ENCODE results near the gene FTSJ1. TPM values are rescaled to one million over a fixed set of nuclear protein-coding genes. Genes with fewer than 3 reads are reported as not detected.
A peak's percentile ranks its signal among the peaks of the same experiment; 100 is the strongest.
"Not testable (repeated sequence)": the region's sequence is repeated elsewhere in the genome, so short reads cannot be mapped to it uniquely, and the experiment has no call there.

The FTSJ1 gene
- total RNA-seq, 2 donors from 2014 or later = 36.6 to 43.3 TPM

DNA sequence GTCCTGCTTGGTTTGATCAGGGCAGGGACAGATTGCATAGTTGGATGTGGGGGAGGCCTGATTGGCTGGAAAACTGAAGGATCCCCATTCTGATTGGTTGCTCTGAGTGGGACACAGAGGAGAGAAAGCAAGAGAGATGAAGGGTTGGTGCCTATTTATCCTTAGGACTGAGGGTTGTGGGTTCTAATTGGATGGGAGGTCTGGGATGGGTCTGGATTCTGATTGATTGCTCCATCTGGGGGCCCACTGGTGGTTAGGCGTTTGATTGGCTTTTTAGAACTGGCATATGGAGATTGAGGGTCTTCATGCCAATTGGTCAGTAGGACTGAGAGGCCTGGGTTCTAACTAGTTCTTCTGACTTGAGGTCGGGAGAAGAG is 45.0 kb downstream of the FTSJ1 start:
- Histone ChIP-seq H3K9me3 (no peaks in the 10 kb centered on the region), H3K27ac (peak overlapping the region; percentile 75 to 78), H3K36me3 (no peaks in the 10 kb centered on the region), H3K4me1 (peaks cover 0 to 8% of the 10 kb centered on the region in 2 donors), H3K27me3 (no peaks in the 10 kb centered on the region), H3K4me3 (peak overlapping the region in 1 of 2 donors; percentile 58)
- DNase-seq (ENCODE audit: low spot score) = no peak
- TF ChIP-seq, protein P1, sequence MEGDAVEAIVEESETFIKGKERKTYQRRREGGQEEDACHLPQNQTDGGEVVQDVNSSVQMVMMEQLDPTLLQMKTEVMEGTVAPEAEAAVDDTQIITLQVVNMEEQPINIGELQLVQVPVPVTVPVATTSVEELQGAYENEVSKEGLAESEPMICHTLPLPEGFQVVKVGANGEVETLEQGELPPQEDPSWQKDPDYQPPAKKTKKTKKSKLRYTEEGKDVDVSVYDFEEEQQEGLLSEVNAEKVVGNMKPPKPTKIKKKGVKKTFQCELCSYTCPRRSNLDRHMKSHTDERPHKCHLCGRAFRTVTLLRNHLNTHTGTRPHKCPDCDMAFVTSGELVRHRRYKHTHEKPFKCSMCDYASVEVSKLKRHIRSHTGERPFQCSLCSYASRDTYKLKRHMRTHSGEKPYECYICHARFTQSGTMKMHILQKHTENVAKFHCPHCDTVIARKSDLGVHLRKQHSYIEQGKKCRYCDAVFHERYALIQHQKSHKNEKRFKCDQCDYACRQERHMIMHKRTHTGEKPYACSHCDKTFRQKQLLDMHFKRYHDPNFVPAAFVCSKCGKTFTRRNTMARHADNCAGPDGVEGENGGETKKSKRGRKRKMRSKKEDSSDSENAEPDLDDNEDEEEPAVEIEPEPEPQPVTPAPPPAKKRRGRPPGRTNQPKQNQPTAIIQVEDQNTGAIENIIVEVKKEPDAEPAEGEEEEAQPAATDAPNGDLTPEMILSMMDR (IDR thresholded peaks at IDR 0.05) = no peak

DNA sequence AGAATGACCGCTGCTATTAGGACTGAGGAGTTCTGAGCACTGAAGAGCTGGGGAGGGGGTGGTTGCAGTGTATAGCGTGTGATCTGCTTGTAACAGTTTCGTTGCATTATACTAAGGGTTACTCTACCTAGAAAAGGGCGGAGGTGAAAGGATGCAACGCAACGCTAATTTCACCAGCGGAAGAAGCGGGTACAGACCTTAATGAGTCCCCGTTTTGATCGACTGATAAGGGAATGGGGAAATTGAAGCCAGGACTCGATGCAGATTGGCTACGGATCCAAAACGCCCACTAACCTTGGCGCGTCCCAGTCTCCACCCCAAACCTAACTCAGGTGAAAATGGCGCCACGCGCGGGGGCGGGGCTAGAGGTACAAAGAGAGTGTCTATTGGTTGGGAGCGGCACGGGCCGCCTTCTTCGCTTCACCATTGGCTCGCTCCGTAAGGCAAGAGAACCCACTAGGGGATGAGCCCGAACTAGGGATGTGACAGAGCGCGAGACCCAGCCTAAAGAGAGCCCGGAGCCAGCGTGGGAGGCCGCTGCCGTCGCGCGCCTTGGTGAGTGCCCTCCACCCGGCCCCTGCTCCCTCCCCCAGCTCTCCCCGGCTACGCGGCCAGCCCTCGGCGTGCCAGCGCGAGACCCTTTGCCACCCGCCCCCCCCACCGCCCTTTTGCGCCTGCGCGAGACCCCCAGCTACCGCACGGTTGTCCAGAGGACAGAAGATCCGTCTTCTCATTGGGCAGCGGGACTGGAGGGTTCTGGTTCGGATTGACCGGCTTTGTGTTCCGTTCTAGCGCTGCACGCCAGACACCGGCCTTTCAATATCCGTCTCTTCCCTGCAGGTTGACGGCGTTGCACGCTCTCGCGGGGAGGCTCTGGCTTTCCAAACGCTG is 45.6 kb downstream of the FTSJ1 start, which contains the start of gene EBP:
TSS of gene EBP (plus strand) at position 456 of the 891 bp plus-strand sequence. CDS start 1,964 bp downstream, outside the sequence.
- H3K4me3 ChIP-seq = peak within 1 kb of the TSS; percentile 38 to 58
- H3K27ac ChIP-seq = peak within 1 kb of the TSS; percentile 75 to 78
- TF ChIP-seq, protein P1 (IDR thresholded peaks at IDR 0.05) = no peak
- H3K27me3 ChIP-seq = no peaks in the 10 kb centered on the region
- H3K9me3 ChIP-seq = no peaks in the 10 kb centered on the region
- DNase-seq (ENCODE audit: low spot score) = peak; percentile 88
- H3K4me1 ChIP-seq = peaks cover 0 to 8% of the 10 kb centered on the region in 2 donors
- peaks cover 2% of the 10 kb centered on the region for H3K36me3 ChIP-seq

DNA sequence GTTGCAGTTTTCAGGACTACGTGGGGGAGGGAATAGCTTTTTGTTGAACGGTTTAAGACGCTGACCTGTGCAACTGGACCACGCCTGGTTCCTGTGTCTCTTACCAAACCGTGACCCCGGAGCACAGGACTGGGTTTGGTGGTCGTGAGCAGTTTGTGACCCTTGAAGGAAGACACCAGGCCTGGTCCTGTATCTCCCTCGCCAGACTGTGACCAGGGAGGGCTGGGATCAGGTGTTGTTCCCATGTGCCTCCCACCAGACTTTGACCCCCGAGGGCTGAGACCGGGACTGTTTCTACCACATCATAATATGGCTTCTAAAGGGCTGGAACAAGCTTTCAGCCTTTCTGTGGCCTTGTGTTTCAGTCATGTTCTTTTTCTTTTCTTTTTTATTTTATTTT is 46.3 kb downstream of the FTSJ1 start:
- TF ChIP-seq, protein P1 (IDR thresholded peaks at IDR 0.05) = no peak
- Histone ChIP-seq H3K36me3 (peaks cover 8% of the 10 kb centered on the region), H3K4me1 (peaks cover 0 to 8% of the 10 kb centered on the region in 2 donors), H3K9me3 (no peaks in the 10 kb centered on the region), H3K27ac (peak overlapping the region; percentile 75 to 78), H3K27me3 (no peaks in the 10 kb centered on the region), H3K4me3 (peak overlapping the region; percentile 38 to 58)
- no peak for DNase-seq (ENCODE audit: low spot score)

DNA sequence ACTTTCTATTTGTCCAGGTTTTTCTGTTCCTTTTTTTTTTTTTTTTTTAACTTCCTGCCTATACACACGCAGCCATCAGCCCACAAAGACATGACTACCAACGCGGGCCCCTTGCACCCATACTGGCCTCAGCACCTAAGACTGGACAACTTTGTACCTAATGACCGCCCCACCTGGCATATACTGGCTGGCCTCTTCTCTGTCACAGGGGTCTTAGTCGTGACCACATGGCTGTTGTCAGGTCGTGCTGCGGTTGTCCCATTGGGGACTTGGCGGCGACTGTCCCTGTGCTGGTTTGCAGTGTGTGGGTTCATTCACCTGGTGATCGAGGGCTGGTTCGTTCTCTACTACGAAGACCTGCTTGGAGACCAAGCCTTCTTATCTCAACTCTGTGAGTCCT is 47.7 kb downstream of the FTSJ1 start:
- TF ChIP-seq, protein P1 (IDR thresholded peaks at IDR 0.05) = no peak
- no peaks in the 10 kb centered on the region for H3K27me3 ChIP-seq
- H3K36me3 ChIP-seq = peaks cover 8% of the 10 kb centered on the region
- H3K4me3 ChIP-seq = no peak overlapping the region
- H3K9me3 ChIP-seq = no peaks in the 10 kb centered on the region
- DNase-seq (ENCODE audit: low spot score) = no peak
- peaks cover 0 to 8% of the 10 kb centered on the region in 2 donors for H3K4me1 ChIP-seq
- H3K27ac ChIP-seq = no peak overlapping the region

DNA sequence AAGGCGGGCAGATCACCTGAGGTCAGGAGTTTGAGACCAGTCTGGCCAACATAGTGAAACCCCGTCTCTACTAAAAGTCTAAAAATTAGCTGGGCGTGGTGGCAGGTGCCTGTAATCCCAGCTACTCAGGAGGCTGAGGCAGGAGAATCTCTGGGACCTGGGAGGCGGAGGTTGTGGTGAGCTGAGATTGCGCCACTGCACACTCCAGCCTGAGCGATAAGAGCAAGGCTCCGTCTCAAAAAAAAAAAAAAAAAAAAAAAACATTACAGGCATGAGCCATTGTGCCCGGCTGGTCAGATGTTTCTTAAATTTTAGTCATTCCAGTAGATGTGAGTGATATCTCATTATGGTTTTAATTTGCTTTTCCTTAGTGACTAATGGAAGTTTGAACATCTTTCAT is 49.9 kb downstream of the FTSJ1 start:
- not testable (repeated sequence) for H3K27ac ChIP-seq; H3K4me3 ChIP-seq; DNase-seq (ENCODE audit: low spot score); H3K9me3 ChIP-seq; H3K27me3 ChIP-seq; H3K4me1 ChIP-seq
- peaks cover 14% of the 10 kb centered on the region for H3K36me3 ChIP-seq

DNA sequence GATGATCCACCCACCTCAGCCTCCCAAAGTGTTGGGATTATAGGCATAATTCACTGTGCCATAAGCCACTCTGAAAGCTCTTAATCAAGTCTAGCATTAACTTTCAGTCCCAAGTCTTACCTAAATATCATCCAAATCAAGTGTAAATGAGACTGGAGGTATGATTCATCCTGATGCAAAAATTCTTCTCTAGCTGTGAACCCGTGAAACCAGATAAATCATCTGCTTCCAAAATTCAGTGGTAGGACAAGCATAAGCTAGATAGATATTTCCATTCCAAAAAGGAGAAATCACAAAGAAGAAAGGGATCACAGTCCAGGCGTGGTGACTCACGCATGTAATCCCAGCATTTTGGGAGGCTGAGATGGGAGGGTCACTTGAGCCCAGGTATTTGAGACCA is 54.7 kb downstream of the FTSJ1 start:
- Histone ChIP-seq H3K27me3 (no peaks in the 10 kb centered on the region), H3K27ac (peak overlapping the region in 1 of 2 donors; percentile 83)

More for the DNA sequence above, 54.7 kb downstream of the FTSJ1 start:
- Histone ChIP-seq H3K4me1 (no peaks in the 10 kb centered on the region), H3K36me3 (peaks cover 14% of the 10 kb centered on the region), H3K9me3 (no peaks in the 10 kb centered on the region), H3K4me3 (no peak overlapping the region)
- TF ChIP-seq, protein P1 (IDR thresholded peaks at IDR 0.05) = no peak
- DNase-seq (ENCODE audit: low spot score) = no peak
